Measurements from ENCODE around the gene NCOA1.
"Not testable (repeated sequence)": the region's sequence is repeated elsewhere in the genome, so short reads cannot be mapped to it uniquely, and the experiment has no call there.

The NCOA1 gene

DNA sequence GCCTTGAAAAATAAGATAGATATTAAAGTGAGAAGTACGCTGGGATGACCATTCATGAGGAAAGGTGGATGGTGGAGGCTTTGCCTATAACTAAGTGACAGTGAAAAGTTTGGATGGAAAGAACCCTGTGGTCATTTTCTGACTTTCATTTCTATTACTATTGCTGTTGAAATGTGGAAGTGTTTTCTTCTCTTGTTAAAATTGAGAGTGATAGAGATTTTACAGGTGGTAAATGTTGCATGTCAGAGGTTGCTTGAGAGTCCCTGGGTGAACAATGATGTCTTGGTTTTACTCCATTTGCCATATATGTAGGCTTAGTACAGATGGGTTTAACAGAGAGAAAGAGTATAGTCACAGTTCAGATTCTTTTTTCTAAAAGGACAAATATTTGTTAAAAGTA, 18.4 kb downstream of the NCOA1 start:
- no peak for DNase-seq

GRCh38 chr2:24509840-24510239, 18.8 kb downstream of the NCOA1 start:
- no peak for DNase-seq

- no peak for DNase-seq
These were observed 19.7 kb downstream of the NCOA1 start for GRCh38 chr2:24510771-24511170.

GRCh38 chr2:24511198-24511597, 20.1 kb downstream of the NCOA1 start:
- no peak for DNase-seq

- DNase-seq, result no peak
These were observed 20.8 kb downstream of the NCOA1 start for GRCh38 chr2:24511894-24512293.

DNA sequence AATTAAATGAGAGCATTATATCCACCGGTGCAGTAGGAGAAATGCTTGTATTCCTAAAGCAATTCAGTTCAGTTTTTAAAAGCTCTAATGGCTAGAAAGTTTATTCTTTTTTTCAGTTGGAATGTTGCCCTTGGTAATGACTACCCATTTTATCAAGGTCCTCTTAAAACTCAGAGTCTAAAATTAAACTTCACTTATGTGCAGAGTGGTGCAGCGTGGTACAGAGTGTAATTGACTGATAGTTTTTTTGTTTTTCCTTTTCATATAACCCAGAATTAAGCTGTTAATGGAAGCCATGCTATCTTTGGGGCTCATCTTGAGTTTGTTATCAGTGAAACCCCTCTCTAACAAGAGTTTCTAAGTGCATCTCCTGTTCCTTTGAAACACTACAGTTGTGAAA, 21.4 kb downstream of the NCOA1 start:
- DNase-seq, result no peak

DNA sequence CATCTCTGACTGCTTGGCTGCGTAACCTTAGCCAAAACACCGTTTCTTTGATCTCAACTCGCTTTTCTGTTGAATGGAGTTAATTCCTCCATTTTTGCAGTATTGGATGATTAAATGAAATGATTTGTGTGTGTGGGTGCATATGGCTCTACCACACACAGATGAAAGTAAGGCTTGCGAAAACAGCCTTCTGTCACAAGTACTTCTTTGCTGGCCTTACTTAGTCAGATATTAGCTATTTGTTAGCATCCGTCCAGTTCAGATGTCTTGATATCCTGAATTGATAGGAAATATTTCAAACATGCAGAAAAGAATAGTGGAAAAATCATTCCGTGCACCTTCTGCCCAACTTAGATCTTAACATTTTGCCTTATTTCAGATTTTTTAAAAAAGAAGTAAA, 21.8 kb downstream of the NCOA1 start:
- no peak for DNase-seq

GRCh38 chr2:24513281-24514071, 22.4 kb downstream of the NCOA1 start:
- DNase-seq, result no peak

- DNase-seq, result no peak
These were observed 23.8 kb downstream of the NCOA1 start for GRCh38 chr2:24514820-24515219.

DNA sequence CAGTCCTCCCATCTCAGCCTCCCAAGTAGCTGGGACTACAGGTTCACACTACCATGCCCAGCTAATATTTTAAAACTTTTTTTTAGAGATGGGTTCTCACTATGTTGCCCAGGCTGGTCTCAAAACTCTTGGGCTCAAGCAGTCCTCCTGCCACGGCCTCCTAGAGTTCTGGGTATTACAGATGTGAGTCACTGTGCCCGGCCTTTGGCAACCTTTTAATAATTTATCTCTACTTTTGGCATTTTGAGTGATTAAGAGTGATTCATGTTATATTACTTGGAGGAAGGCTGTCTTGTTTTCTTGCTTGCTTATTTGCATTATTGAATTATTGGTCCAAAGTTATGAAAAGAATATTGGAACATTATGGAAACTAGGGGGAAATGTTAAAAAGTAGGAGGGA, 24.3 kb downstream of the NCOA1 start:
- DNase-seq, result no peak

- DNase-seq, result no peak
These were observed 24.8 kb downstream of the NCOA1 start for GRCh38 chr2:24515831-24516230.

- no peak for DNase-seq
These were observed 26.2 kb downstream of the NCOA1 start for GRCh38 chr2:24517247-24517646.

DNA sequence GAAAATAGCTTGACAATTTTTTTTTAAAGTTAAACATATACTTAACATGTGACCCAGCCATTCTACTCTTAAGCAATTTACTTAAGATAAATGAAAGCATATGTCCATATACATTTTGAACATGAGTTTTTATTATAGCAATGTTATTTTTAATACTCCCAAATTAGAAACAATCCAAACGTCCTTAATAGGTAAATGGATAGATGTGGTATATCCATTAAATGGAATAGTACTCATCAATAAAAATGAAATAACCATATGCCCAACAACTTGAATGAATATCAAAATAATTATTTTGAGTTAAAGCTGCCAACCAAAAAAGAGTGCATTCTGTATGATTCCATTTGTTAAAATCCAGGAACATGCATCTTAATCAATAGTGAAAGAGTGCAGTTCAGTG, 29.1 kb downstream of the NCOA1 start:
- DNase-seq, result no peak

- DNase-seq, result no peak
These were observed 30.3 kb downstream of the NCOA1 start for GRCh38 chr2:24521162-24521857.

GRCh38 chr2:24521975-24522639, 31.1 kb downstream of the NCOA1 start:
- DNase-seq, result no peak

GRCh38 chr2:24527536-24527935, 36.5 kb downstream of the NCOA1 start:
- DNase-seq, result no peak

DNA sequence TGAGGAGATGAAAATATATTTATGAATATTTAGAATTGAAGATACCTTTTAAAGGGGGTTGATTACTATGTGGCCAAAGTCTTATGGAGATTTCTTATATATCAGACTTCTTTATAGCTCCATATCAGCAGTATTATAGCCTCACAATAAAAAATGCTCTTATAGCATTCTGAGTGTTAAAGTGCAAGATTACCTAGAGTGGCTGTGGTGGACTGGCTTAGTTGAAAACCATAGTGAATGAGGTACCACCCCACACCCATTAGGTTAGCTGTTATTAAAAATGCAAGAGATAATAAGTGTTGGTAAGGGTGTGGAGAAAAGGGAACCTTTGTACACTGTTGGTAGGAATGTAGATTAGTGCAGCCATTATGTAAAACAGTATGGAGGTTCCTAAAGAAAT, 39.7 kb downstream of the NCOA1 start:
- DNase-seq, result no peak

- DNase-seq, result not testable (repeated sequence)
These were observed 40.6 kb downstream of the NCOA1 start for GRCh38 chr2:24531610-24532009.

GRCh38 chr2:24532057-24532456, 41.0 kb downstream of the NCOA1 start:
- not testable (repeated sequence) for DNase-seq

DNA sequence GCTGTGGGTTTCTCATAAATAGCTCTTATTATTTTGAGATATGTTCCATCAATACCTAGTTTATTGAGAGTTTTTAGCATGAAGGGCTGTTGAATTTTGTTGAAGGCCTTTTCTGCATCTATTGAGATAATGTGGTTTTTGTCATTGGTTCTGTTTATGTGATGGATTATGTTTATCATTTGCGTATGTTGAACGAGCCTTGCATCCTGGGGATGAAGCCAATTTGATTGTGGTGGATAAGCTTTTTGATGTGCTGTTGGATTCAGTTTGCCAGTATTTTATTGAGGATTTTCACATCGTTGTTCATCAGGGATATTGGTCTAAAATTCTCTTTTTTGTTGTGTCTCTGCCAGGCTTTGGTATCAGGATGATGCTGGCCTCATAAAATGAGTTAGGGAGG, 42.5 kb downstream of the NCOA1 start:
- not testable (repeated sequence) for DNase-seq

GRCh38 chr2:24538720-24539119, 47.7 kb downstream of the NCOA1 start:
- no peak for DNase-seq

DNA sequence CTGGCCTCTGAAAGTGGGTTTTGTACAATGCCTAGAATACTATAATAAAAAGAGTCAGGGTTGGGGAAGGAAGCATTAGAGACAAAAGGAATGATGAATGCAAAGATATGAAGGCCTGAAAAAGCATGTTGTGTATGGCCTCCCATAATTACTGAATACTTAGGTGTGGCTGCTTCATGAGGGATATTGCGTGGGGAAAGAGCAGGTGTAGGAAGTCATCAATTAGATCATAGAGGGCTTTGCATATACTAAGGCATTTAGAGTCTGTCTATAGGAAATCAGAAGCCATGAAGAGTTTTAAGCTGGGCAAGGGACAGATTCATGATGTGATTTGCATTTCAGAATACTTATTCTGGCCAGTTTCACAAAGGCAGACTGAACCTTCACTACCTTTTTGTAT, 48.2 kb downstream of the NCOA1 start:
- DNase-seq, result no peak

DNA sequence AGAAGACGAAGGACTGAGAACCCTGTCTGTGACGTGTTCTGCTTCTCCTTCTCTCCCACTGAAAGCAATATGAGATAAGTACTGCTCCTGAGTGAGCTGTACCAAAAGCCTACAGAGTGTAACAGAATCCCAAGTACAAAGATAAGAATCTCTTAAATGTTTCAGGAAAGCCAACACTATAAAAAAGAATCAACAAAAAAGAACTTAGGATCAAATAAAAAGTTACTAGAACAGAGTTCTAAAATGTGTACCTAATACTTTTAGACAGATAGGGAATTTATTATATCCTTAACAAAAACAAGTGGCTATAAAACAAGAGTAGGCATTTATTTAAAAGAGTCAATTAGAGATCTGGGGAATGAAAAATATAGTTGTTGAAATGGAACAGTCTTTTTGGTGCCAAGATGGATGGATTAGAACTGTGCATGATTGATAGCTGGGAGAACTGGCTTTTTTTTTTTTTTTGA, 49.0 kb downstream of the NCOA1 start:
- no peak for DNase-seq

GRCh38 chr2:24541621-24542020, 50.6 kb downstream of the NCOA1 start:
- DNase-seq, result no peak

Data from activated CD4-positive, alpha-beta T cell treated with anti-CD3 and anti-CD28 coated beads for 48 hours (primary cell).